Keratinocyte (primary cell): ENCODE measurements around the gene MYOM1. TPM values are rescaled to one million over a fixed set of nuclear protein-coding genes. Genes with fewer than 3 reads are reported as not detected.

Experiments
- DNase-seq: peaks from one replicate; pipeline ENCODE4 v3.0.0-alpha.2; 2011; ENCODE audit warnings: low read depth, missing footprints, low spot score
- FAIRE-seq: peaks from 2 replicates; lab custom pipeline; 2011; peaks lifted over from hg19 to GRCh38; lab: Jason Lieb, UNC
- H2AFZ ChIP-seq: 2 replicates; pipeline ENCODE4 v1.6.0; 2012; ENCODE audit warnings: low read length, control low read depth, inconsistent platforms; ENCODE audit not compliant: control insufficient read depth
- H3K27ac ChIP-seq: 2 replicates; pipeline ENCODE4 v1.5.1; 2011; ENCODE audit warnings: low read length; ENCODE audit not compliant: control insufficient read depth, insufficient read depth
- H3K27me3 ChIP-seq: 3 replicates; pipeline ENCODE4 v1.6.0; 2011; ENCODE audit warnings: low read length; ENCODE audit not compliant: control insufficient read depth, insufficient read depth; ENCODE audit errors: extremely low read depth
- H3K36me3 ChIP-seq, 2 experiments: 2 replicates in 1 of 2; 3 replicates in 1 of 2; pipeline ENCODE4 v1.5.1; 2011; ENCODE audit warnings: low read length in 2 of 2, mild to moderate bottlenecking in 1 of 2; ENCODE audit not compliant: control insufficient read depth in 2 of 2, insufficient read depth in 2 of 2; ENCODE audit errors: extremely low read depth in 1 of 2
- H3K4me1 ChIP-seq: 3 replicates; pipeline ENCODE4 v1.5.1; 2011; ENCODE audit warnings: low read length; ENCODE audit not compliant: control insufficient read depth, insufficient read depth; ENCODE audit errors: extremely low read depth
- H3K4me2 ChIP-seq: 3 replicates; pipeline ENCODE4 v1.6.0; 2011; ENCODE audit warnings: low read depth, low read length; ENCODE audit not compliant: control insufficient read depth, insufficient read depth; ENCODE audit errors: extremely low read depth
- H3K4me3 ChIP-seq, 3 experiments: fragments of 200-600 bp in 1 of 3; sonication (generic) in 1 of 3; 2 replicates in 2 of 3; 3 replicates in 1 of 3; pipeline ENCODE4 v1.5.1; 2011 to 2016; ENCODE audit warnings: low read length in 3 of 3, mild to moderate bottlenecking in 3 of 3, control low read depth in 2 of 3, inconsistent platforms in 1 of 3, low read depth in 1 of 3, mixed read lengths in 1 of 3, mixed run types in 1 of 3, moderate library complexity in 1 of 3; ENCODE audit not compliant: control insufficient read depth in 2 of 3, insufficient read depth in 2 of 3; ENCODE audit errors: extremely low read depth in 1 of 3
- H3K79me2 ChIP-seq: 2 replicates; pipeline ENCODE4 v1.6.0; 2012; ENCODE audit warnings: low read length; ENCODE audit not compliant: control insufficient read depth, insufficient read depth
- H3K9ac ChIP-seq: 3 replicates; pipeline ENCODE4 v1.6.0; 2011; ENCODE audit warnings: low read length; ENCODE audit not compliant: control insufficient read depth, insufficient read depth; ENCODE audit errors: extremely low read depth
- H3K9me1 ChIP-seq: 3 replicates; pipeline ENCODE4 v1.6.0; 2011; ENCODE audit warnings: low read length; ENCODE audit not compliant: control insufficient read depth, insufficient read depth; ENCODE audit errors: extremely low read depth
- H3K9me3 ChIP-seq: 2 replicates; pipeline ENCODE4 v1.5.1; 2012; ENCODE audit warnings: low read depth, low read length; ENCODE audit not compliant: control insufficient read depth
- H4K20me1 ChIP-seq: 3 replicates; pipeline ENCODE4 v1.6.0; 2011; ENCODE audit warnings: low read length; ENCODE audit not compliant: control insufficient read depth, insufficient read depth; ENCODE audit errors: extremely low read depth
- EZH2 ChIP-seq: IDR thresholded peaks from one replicate; pipeline ENCODE4 v1.6.1; 2012; ENCODE audit warnings: inconsistent platforms, mild to moderate bottlenecking, low read length, moderate library complexity
- dilution Hi-C: fragments of 300-500 bp; cut with MboI; formaldehyde crosslinking; loops from one replicate; pipeline ENCODE4 v1.7.0; 2020; ENCODE audit warnings: low sequenced_read_pairs; ENCODE audit not compliant: extremely low pct_ligation_motif_present
- polyA plus RNA-seq, 5 experiments: library from polyadenylated mRNA; depleted of rRNA in 3 of 5; stranded (reverse) in 3 of 5; stranded (forward) in 1 of 5; unstranded in 1 of 5; fragments of >200 nt; gene quantifications; 1 replicate in 1 of 5; 2 replicates in 3 of 5; 3 replicates in 1 of 5; pipeline versions ENCODE4 v1.2.1 to v1.2.3, GENCODE V29; 2011 to 2012; ENCODE audit warnings: missing spikeins in 2 of 5, low read depth in 1 of 5, low replicate concordance in 1 of 5
- TF ChIP-seq, protein P1 (sequence below), 3 experiments: IDR thresholded peaks in 1 of 3; conservative IDR thresholded peaks in 1 of 3; optimal IDR thresholded peaks in 1 of 3; 2 replicates in 2 of 3; 3 replicates in 1 of 3; pipeline versions ENCODE3 to v1.5.1; 2011; ENCODE audit warnings: low read length in 3 of 3, mild to moderate bottlenecking in 3 of 3, moderate library complexity in 2 of 3, control low read depth in 1 of 3, inconsistent platforms in 1 of 3; ENCODE audit not compliant: insufficient read depth in 2 of 3; ENCODE audit errors: extremely low read depth in 1 of 3

MYOM1 gene
- polyA plus RNA-seq, 1 donor (not counting 4 experiments of a cell fraction or from before 2014, with no cell fraction given): 0.03 TPM

GRCh38 chr18:3120356-3120755 is 99.4 kb downstream of the MYOM1 start:
- no peak for TF ChIP-seq EZH2
- TF ChIP-seq, protein P1, sequence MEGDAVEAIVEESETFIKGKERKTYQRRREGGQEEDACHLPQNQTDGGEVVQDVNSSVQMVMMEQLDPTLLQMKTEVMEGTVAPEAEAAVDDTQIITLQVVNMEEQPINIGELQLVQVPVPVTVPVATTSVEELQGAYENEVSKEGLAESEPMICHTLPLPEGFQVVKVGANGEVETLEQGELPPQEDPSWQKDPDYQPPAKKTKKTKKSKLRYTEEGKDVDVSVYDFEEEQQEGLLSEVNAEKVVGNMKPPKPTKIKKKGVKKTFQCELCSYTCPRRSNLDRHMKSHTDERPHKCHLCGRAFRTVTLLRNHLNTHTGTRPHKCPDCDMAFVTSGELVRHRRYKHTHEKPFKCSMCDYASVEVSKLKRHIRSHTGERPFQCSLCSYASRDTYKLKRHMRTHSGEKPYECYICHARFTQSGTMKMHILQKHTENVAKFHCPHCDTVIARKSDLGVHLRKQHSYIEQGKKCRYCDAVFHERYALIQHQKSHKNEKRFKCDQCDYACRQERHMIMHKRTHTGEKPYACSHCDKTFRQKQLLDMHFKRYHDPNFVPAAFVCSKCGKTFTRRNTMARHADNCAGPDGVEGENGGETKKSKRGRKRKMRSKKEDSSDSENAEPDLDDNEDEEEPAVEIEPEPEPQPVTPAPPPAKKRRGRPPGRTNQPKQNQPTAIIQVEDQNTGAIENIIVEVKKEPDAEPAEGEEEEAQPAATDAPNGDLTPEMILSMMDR (optimal IDR thresholded peaks at IDR 0.05 in 1 of 3, IDR thresholded peaks at IDR 0.05 in 1 of 3, conservative IDR thresholded peaks at IDR 0.05 in 1 of 3; ENCODE audit: extremely low read depth in 1 of 3, insufficient read depth in 2 of 3, low read length in 3 of 3): no peak
- Histone ChIP-seq H3K36me3 (no peaks in the 10 kb centered on the region), H3K9ac (no peak overlapping the region), H3K27me3 (no peaks in the 10 kb centered on the region), H3K9me1 (no peaks in the 10 kb centered on the region), H3K79me2 (no peaks in the 10 kb centered on the region), H3K4me1 (peaks cover 6% of the 10 kb centered on the region), H3K27ac (no peak overlapping the region), H4K20me1 (no peaks in the 10 kb centered on the region), H3K4me3 (no peak overlapping the region), H3K4me2 (no peak overlapping the region), H2AFZ (no peak overlapping the region), H3K9me3 (no peaks in the 10 kb centered on the region)
- FAIRE-seq (no peak), DNase-seq (no peak)
- dilution Hi-C loops: no loop called here

DNA sequence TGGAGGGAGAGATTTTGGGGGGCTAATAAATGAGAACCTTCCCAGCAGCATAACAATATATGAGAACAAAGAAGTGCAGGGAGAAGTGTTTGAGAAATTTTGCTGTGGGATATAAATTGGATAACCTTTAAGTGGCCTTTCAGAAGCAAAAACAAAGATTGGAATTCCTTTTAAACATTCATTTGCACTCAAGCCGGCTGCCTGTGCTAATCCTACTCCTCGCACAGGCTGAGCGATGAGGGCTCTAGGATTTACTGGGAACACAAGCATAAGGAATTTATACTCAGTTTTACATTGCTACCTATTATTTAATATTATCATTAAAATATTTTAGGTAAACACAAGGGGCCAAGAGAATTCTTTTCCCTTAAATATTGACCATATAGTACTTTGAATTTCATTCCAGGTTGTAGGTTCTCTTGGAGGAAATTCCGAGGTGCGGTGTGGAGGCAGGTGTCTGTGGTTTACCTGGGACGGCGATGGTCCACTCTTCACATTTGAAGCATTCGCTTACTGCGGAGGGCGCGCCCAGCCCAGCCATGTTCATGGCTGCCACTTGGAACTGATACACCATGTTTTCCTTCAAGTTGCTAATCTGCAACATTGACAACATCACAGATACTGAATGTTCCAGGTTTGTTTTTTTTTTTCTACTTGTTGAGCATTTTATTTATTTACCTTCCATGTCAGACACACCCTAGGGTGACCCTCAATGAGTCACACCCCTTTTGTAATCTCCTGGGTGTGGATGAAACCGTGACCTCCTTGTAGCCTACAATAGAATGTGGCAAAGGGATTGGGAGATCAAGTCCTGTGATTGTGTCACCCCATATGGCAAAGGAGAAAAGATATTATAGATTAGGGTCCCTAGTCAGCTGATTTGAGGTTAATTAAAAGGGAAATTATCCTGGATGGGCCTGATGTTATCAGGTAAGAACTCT is 100.1 kb downstream of the MYOM1 start:
- Histone ChIP-seq H3K9ac (no peak overlapping the region), H3K9me3 (no peaks in the 10 kb centered on the region), H3K9me1 (no peaks in the 10 kb centered on the region), H3K4me3 (no peak overlapping the region), H4K20me1 (no peaks in the 10 kb centered on the region), H3K27me3 (no peaks in the 10 kb centered on the region), H3K36me3 (no peaks in the 10 kb centered on the region), H3K4me1 (peaks cover 6% of the 10 kb centered on the region), H3K79me2 (no peaks in the 10 kb centered on the region), H3K4me2 (no peak overlapping the region), H2AFZ (no peak overlapping the region), H3K27ac (no peak overlapping the region)
- DNase-seq (no peak), FAIRE-seq (no peak)
- no peak for TF ChIP-seq EZH2
- TF ChIP-seq, protein P1 (optimal IDR thresholded peaks at IDR 0.05 in 1 of 3, IDR thresholded peaks at IDR 0.05 in 1 of 3, conservative IDR thresholded peaks at IDR 0.05 in 1 of 3; ENCODE audit: extremely low read depth in 1 of 3, insufficient read depth in 2 of 3, low read length in 3 of 3): no peak
- dilution Hi-C loops: no loop called here
